Measurements from ENCODE around the gene SDHB. TPM values are rescaled to one million over a fixed set of nuclear protein-coding genes. Genes with fewer than 3 reads are reported as not detected.

The SDHB gene
- total RNA-seq, 1 donor from 2014 or later: 163 TPM

DNA sequence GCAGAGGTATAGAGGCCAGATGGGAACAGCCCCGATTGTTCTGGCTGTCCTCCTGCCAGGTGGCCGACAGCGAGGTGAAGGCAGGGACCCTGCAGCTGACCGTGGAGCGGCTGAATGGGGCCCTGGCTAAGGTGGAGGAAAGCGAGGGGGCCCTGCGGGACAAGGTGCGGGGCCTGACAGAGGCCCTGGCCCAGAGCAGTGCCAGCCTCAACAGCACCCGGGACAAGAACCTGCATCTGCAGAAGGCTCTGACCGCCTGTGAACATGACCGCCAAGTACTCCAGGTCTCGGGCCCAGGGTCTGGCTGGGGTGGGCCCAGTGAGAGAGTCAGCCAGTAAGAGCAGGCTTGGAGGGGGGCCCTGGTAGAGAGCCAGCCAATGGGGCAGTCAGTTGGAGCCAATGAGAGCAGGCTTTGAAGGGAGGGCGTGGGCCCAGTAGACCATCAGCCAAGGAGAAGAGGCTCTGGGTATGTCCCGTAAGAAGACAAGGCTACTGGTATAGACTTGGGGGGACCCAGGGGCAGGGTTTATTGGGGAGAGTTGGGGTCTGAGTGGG lies 84.7 kb downstream of the SDHB start:
- no peak for DNase-seq (ENCODE audit: low read depth, low spot score)

Other genes starting within 250 kb of the SDHB start
- gene RNU1-2, start 158.1 kb downstream of the SDHB start, total RNA-seq: under 0.01 TPM in 2 replicates
- 18.5 and 20.6 TPM in 2 replicates for gene CROCC, start 132.1 kb downstream of the SDHB start, total RNA-seq
- gene MFAP2, start 73.4 kb downstream of the SDHB start, total RNA-seq: 12.6 and 13.7 TPM in 2 replicates
- gene ATP13A2, start 42.1 kb downstream of the SDHB start, total RNA-seq: 41.6 and 51.7 TPM in 2 replicates
- not detected in 2 replicates for gene PADI2, start 65.4 kb upstream of the SDHB start, total RNA-seq
- not detected in 2 replicates for gene PADI1, start 151.1 kb upstream of the SDHB start, total RNA-seq
- 0.04 TPM in 1 of 2 replicates, not detected in the other for gene PADI3, start 195.1 kb upstream of the SDHB start, total RNA-seq